Upper lobe of left lung (tissue), 6 donors: ENCODE measurements around the gene SCG2. TPM values are rescaled to one million over a fixed set of nuclear protein-coding genes. Genes with fewer than 3 reads are reported as not detected.

Experiments used
- ATAC-seq, 2 donors: fragments of 200-7000 bp; cut with Tn5 transposase; one replicate each; pipeline ENCODE4 v1.9.1; 2022; ENCODE audit warnings: mild to moderate bottlenecking in 2 of 2, moderate library complexity in 2 of 2; ENCODE audit not compliant: low FRiP score in 2 of 2
- DNase-seq, 2 donors: peaks; one replicate each; pipeline ENCODE4 v3.0.0-alpha.2; 2019 to 2020
- H3K27ac ChIP-seq, 4 donors: fragments of 200-600 bp; sonication (generic); one replicate each; pipeline ENCODE4 v1.5.1; 2016 to 2019
- H3K27me3 ChIP-seq, 4 donors: fragments of 200-600 bp; sonication (generic); one replicate each; pipeline ENCODE4 v1.5.1; 2017 to 2019
- H3K36me3 ChIP-seq, 4 donors: fragments of 200-600 bp; sonication (generic); one replicate each; pipeline ENCODE4 v1.5.1; 2016 to 2019
- H3K4me1 ChIP-seq, 4 donors: fragments of 200-600 bp; sonication (generic); one replicate each; pipeline ENCODE4 v1.5.1; 2018 to 2019
- H3K4me3 ChIP-seq, 4 donors: fragments of 200-600 bp; sonication (generic); one replicate each; pipeline ENCODE4 v1.5.1; 2017 to 2019; ENCODE audit warnings: mild to moderate bottlenecking in 2 of 4, moderate library complexity in 1 of 4
- H3K9me3 ChIP-seq, 4 donors: fragments of 200-600 bp; sonication (generic); one replicate each; pipeline ENCODE4 v1.5.1; 2018 to 2019
- EP300 ChIP-seq, 4 donors: sonication (generic); formaldehyde crosslinking; IDR thresholded peaks; one replicate each; pipeline ENCODE4 v1.5.1; 2017; ENCODE audit warnings: antibody characterized with exemption in 4 of 4, control low read depth in 2 of 4
- POLR2A ChIP-seq, 4 donors: fragments of 450-650 bp; IDR thresholded peaks; one replicate each; pipeline ENCODE4 v1.5.1; 2016 to 2017; ENCODE audit warnings: antibody characterized with exemption in 4 of 4, mild to moderate bottlenecking in 2 of 4
- POLR2AphosphoS5 ChIP-seq, 2 donors: sonication (generic); formaldehyde crosslinking; IDR thresholded peaks; one replicate each; pipeline ENCODE4 v1.5.1; 2017; ENCODE audit warnings: antibody characterized with exemption in 2 of 2
- WGBS, 2 donors: methylation state at CpG; one replicate each; pipeline ENCODE4 v1.1.5; 2017 to 2018; 5-methylcytosine and 5-hydroxymethylcytosine counted together
- total RNA-seq, 6 donors: library from RNA; depleted of rRNA in 4 of 6; stranded (reverse); fragments of >200 nt in 4 of 6; gene quantifications; one replicate each; pipeline versions ENCODE4 v1.1.0 to v1.2.1, GENCODE V29; 2016 to 2021
- TF ChIP-seq, protein P1 (sequence below), 6 experiments: fragments of 450-650 bp in 4 of 6; fragments of 200-600 bp in 2 of 6; sonication (generic) in 2 of 6; IDR thresholded peaks; one replicate each; pipeline ENCODE4 v1.5.1; 2016 to 2019; ENCODE audit warnings: antibody characterized with exemption in 6 of 6
- donor health status: DM: no; HTN: no; CAD: no; lungs with moderate emphysema.
- donor health status: DM: no; HTN: yes; CAD: no; lungs with severe emphysema.

Gene SCG2
- total RNA-seq, 6 donors from 2014 or later, result 0.15 to 0.79 (median 0.44) TPM; not detected in 1

DNA sequence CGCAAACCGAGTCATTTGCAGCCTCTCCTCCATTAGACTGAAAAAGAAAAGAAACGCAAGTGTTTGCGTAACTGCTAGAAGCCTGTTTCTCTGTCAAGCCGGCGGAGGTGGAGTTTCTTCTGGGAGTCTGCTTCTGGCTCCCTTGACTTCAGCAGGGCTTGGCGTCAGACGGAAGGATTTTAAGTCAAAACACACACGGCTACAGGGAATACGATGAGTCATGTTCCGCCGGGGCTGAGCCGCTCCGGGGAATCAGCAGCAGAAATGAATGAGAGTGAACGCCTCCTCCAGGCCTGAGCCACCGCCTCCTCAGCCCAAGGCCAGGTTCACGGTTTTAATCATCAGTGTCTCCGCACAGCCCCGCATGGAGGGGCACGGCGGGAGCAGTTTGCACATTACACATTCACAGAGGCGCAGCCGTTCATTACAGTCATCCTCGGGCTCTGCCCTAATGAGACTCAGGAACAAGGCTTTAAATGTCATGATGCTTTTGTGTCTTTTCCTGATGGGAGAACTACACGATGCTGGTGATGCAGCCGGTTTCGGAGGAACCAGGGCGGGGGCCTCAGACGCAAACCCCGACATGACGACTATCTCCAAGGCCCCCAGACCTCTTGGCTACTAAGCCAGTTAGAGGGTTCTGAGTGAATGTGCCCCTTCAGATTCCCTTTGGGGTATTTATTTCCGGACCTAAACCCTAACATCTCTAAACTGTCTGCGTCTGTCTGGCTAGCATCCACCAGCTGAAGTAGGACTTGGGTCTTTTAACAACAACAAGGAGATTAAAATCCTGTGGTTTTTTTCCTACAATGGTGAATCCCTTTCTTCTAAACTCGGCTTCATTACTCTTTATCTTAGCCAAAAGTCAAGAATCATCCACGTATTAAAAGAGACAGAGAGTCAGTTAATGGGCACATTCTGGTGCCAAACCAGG, 11.1 kb upstream of the SCG2 start:
- Histone ChIP-seq H3K36me3 (no peaks in the 10 kb centered on the region), H3K9me3 (no peaks in the 10 kb centered on the region), H3K27me3 (no peaks in the 10 kb centered on the region), H3K4me3 (peak overlapping the region in 2 of 4 donors; percentile 21 to 29), H3K27ac (no peak overlapping the region), H3K4me1 (peaks cover 0 to 13% (median 2%) of the 10 kb centered on the region in 4 donors)
- DNase-seq (peak; percentile 39 to 78), ATAC-seq (peak; percentile 83 to 95)
- no peak for TF ChIP-seq POLR2A (IDR thresholded peaks at IDR 0.05)
- TF ChIP-seq, protein P1, sequence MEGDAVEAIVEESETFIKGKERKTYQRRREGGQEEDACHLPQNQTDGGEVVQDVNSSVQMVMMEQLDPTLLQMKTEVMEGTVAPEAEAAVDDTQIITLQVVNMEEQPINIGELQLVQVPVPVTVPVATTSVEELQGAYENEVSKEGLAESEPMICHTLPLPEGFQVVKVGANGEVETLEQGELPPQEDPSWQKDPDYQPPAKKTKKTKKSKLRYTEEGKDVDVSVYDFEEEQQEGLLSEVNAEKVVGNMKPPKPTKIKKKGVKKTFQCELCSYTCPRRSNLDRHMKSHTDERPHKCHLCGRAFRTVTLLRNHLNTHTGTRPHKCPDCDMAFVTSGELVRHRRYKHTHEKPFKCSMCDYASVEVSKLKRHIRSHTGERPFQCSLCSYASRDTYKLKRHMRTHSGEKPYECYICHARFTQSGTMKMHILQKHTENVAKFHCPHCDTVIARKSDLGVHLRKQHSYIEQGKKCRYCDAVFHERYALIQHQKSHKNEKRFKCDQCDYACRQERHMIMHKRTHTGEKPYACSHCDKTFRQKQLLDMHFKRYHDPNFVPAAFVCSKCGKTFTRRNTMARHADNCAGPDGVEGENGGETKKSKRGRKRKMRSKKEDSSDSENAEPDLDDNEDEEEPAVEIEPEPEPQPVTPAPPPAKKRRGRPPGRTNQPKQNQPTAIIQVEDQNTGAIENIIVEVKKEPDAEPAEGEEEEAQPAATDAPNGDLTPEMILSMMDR (IDR thresholded peaks at IDR 0.05), result no peak
- no peak for TF ChIP-seq EP300 (IDR thresholded peaks at IDR 0.05)
- TF ChIP-seq POLR2AphosphoS5 (IDR thresholded peaks at IDR 0.05), result no peak
- 18 to 19% methylated on average over 24 to 35 of the region's 35 CpGs for WGBS, 2 donors

DNA sequence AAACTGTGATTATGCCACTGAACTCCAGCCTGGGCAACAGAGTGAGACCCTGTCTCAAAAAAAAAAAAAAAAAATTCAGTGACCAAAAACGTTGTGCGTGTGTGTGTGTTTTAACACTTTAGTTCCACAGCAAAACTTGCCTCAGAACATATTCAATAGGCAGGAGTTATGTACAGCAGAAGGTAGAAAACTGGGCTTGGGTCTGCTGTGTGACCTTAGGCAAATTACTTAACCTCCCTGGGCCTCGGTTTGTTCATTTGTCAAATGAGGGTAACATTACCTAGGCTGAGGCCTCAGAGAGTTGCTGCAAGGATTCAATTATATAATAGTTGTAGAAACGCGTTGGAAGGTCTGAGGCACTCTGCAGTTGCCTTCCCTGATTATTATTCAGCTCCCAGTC, 10.3 kb upstream of the SCG2 start:
- no peaks in the 10 kb centered on the region for H3K9me3 ChIP-seq
- DNase-seq (no peak), ATAC-seq (peak in 1 of 2 donors; percentile 19)
- peak overlapping the region in 2 of 4 donors; percentile 21 to 29 for H3K4me3 ChIP-seq
- TF ChIP-seq POLR2AphosphoS5 (IDR thresholded peaks at IDR 0.05) (no peak), POLR2A (IDR thresholded peaks at IDR 0.05) (no peak), EP300 (IDR thresholded peaks at IDR 0.05) (no peak)
- TF ChIP-seq, protein P1 (IDR thresholded peaks at IDR 0.05), result no peak
- peaks cover 0 to 13% (median 2%) of the 10 kb centered on the region in 4 donors for H3K4me1 ChIP-seq
- WGBS, 2 donors, result 49 to 71% methylated on average over 5 of the region's 5 CpGs
- H3K27me3 ChIP-seq, result no peaks in the 10 kb centered on the region
- H3K36me3 ChIP-seq, result no peaks in the 10 kb centered on the region
- H3K27ac ChIP-seq, result no peak overlapping the region

DNA sequence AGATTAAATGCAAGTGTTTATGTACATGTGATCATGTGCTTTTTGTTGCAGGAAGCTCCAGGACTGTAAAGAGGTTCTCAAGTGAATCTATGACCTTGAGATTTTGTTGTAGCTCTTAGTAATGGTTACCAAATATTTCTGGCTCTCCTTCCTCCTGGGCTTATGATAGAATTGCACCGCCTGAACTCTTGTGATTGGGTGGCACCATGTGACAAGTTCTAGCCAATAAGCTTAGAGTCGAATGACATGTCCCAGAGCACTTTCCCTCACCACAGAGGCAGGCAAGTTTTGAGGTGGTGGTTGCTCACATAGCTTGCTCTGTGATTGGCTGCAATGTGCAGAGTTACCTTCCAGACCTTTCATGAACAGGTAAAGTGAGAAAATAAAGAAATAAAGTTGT, 8.9 kb upstream of the SCG2 start:
- no peaks in the 10 kb centered on the region for H3K9me3 ChIP-seq
- H3K4me1 ChIP-seq, result peaks cover 0 to 13% (median 2%) of the 10 kb centered on the region in 4 donors
- H3K27ac ChIP-seq, result no peak overlapping the region
- 93 to 94% methylated on average over 2 of the region's 2 CpGs for WGBS, 2 donors
- no peak overlapping the region for H3K4me3 ChIP-seq
- DNase-seq (no peak), ATAC-seq (no peak)
- H3K36me3 ChIP-seq, result no peaks in the 10 kb centered on the region
- no peaks in the 10 kb centered on the region for H3K27me3 ChIP-seq
- TF ChIP-seq POLR2AphosphoS5 (IDR thresholded peaks at IDR 0.05) (no peak), POLR2A (IDR thresholded peaks at IDR 0.05) (no peak), EP300 (IDR thresholded peaks at IDR 0.05) (no peak)
- TF ChIP-seq, protein P1 (IDR thresholded peaks at IDR 0.05), result no peak

DNA sequence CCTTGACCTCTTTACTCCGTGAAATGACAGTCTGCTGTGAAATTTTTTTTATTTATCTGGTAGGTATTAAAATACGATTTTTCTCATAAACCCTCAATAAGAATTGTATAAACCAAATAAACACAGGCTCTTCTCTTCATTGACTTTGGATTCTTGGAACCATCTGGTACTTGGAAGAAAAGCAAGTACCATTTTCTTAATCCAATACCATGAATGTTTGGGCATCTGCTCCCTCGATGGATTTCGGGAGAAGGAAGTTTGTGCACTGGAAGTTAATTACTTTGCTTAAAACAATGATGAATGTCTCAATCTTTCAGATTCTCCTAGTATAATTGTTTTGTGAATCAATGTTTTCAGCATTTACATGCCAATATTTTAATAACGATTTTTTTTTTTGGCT, 5.3 kb upstream of the SCG2 start:
- 79 to 85% methylated on average over 5 of the region's 5 CpGs for WGBS, 2 donors
- no peak for ATAC-seq

More for the DNA sequence above, 5.3 kb upstream of the SCG2 start:
- TF ChIP-seq POLR2AphosphoS5 (IDR thresholded peaks at IDR 0.05), result no peak
- no peak for TF ChIP-seq POLR2A (IDR thresholded peaks at IDR 0.05)
- no peak for TF ChIP-seq EP300 (IDR thresholded peaks at IDR 0.05)
- TF ChIP-seq, protein P1 (IDR thresholded peaks at IDR 0.05), result no peak
- no peak overlapping the region for H3K4me3 ChIP-seq
- no peaks in the 10 kb centered on the region for H3K9me3 ChIP-seq
- H3K27me3 ChIP-seq, result no peaks in the 10 kb centered on the region
- no peaks in the 10 kb centered on the region for H3K4me1 ChIP-seq
- DNase-seq, result no peak
- no peaks in the 10 kb centered on the region for H3K36me3 ChIP-seq
- H3K27ac ChIP-seq, result no peak overlapping the region
